GM23338 (cell line): ENCODE results near the gene NCOA4. TPM values are rescaled to one million over a fixed set of nuclear protein-coding genes. Genes with fewer than 3 reads are reported as not detected.

Experiments used
- ATAC-seq: fragments of 200-7000 bp; cut with Tn5 transposase; 3 replicates; pipeline ENCODE4 v1.9.1; 2020
- DNase-seq: peaks from one replicate; pipeline ENCODE4 v3.0.0-alpha.2; 2015; ENCODE audit warnings: low spot score
- H2AFZ ChIP-seq: fragments of 200-600 bp; sonication (generic); 2 replicates; pipeline ENCODE4 v1.8.0; 2016; ENCODE audit warnings: antibody characterized with exemption, mild to moderate bottlenecking, moderate library complexity
- H3F3A ChIP-seq: fragments of 200-600 bp; sonication (generic); replicated peaks from 2 replicates; pipeline ENCODE4 v1.8.0; 2017; ENCODE audit warnings: antibody characterized with exemption, mixed run types, low read depth
- H3K27ac ChIP-seq: fragments of 200-600 bp; sonication (generic); 2 replicates; pipeline ENCODE4 v1.6.1; 2016; ENCODE audit warnings: low read depth
- H3K27me3 ChIP-seq: fragments of 200-600 bp; sonication (generic); 2 replicates; pipeline ENCODE4 v1.8.0; 2016; ENCODE audit warnings: mild to moderate bottlenecking, mixed run types, moderate library complexity; ENCODE audit not compliant: insufficient read depth
- H3K36me3 ChIP-seq: fragments of 200-600 bp; sonication (generic); 2 replicates; pipeline ENCODE4 v1.8.0; 2016; ENCODE audit warnings: mild to moderate bottlenecking; ENCODE audit not compliant: insufficient read depth
- H3K4me1 ChIP-seq: fragments of 200-600 bp; sonication (generic); 2 replicates; pipeline ENCODE4 v1.8.0; 2016; ENCODE audit warnings: mild to moderate bottlenecking, moderate library complexity; ENCODE audit not compliant: insufficient read depth
- H3K4me2 ChIP-seq: fragments of 200-600 bp; sonication (generic); 2 replicates; pipeline ENCODE4 v1.7.1; 2017; ENCODE audit warnings: mixed run types
- H3K4me3 ChIP-seq: fragments of 200-600 bp; sonication (generic); 2 replicates; pipeline ENCODE4 v1.6.1; 2016; ENCODE audit warnings: mixed run types
- H3K79me2 ChIP-seq: fragments of 200-600 bp; sonication (generic); replicated peaks from 2 replicates; pipeline ENCODE4 v1.8.0; 2017; ENCODE audit warnings: mild to moderate bottlenecking; ENCODE audit not compliant: insufficient read depth
- H3K9me2 ChIP-seq: fragments of 200-600 bp; sonication (generic); 2 replicates; pipeline ENCODE4 v1.8.0; 2017; ENCODE audit not compliant: insufficient read depth
- H4K20me1 ChIP-seq: fragments of 200-600 bp; sonication (generic); replicated peaks from 2 replicates; pipeline ENCODE4 v1.8.0; 2017; ENCODE audit warnings: mild to moderate bottlenecking; ENCODE audit not compliant: insufficient read depth
- H3K27ac Mint-ChIP-seq: 2 replicates; pipeline ENCODE4 v1.8.0; 2020; ENCODE audit warnings: inconsistent platforms, mild to moderate bottlenecking, moderate library complexity, mixed read lengths
- H3K27me3 Mint-ChIP-seq: 3 replicates; pipeline ENCODE4 v1.8.0; 2022; ENCODE audit warnings: low read depth, mild to moderate bottlenecking, moderate library complexity, mixed read lengths, inconsistent platforms; ENCODE audit not compliant: insufficient read depth, poor library complexity
- H3K36me3 Mint-ChIP-seq: 3 replicates; pipeline ENCODE4 v1.8.0; 2021; ENCODE audit warnings: low read depth, mild to moderate bottlenecking, inconsistent platforms, moderate library complexity, mixed read lengths
- H3K4me1 Mint-ChIP-seq: 3 replicates; pipeline ENCODE4 v1.8.0; 2020; ENCODE audit warnings: mild to moderate bottlenecking, inconsistent platforms, mixed read lengths
- H3K4me3 Mint-ChIP-seq: 3 replicates; pipeline ENCODE4 v1.8.0; 2021; ENCODE audit warnings: moderate library complexity, mild to moderate bottlenecking, inconsistent platforms, mixed read lengths
- H3K9me3 Mint-ChIP-seq: 3 replicates; pipeline ENCODE4 v1.8.0; 2020; ENCODE audit warnings: moderate library complexity, mild to moderate bottlenecking, inconsistent platforms, mixed read lengths
- CREB1 ChIP-seq: fragments of 250-450 bp; sonication (Bioruptor Pico); IDR thresholded peaks from 2 replicates; pipeline ENCODE4 v1.5.0; 2020; ENCODE audit warnings: low read depth, mild to moderate bottlenecking, moderate library complexity
- ETS1 ChIP-seq: IDR thresholded peaks from 2 replicates; pipeline ENCODE4 v1.6.1; 2016; ENCODE audit warnings: antibody characterized with exemption
- EZH2 ChIP-seq: fragments of 200-600 bp; sonication (generic); IDR thresholded peaks from one replicate; pipeline ENCODE4 v1.8.0; 2017; ENCODE audit warnings: antibody characterized with exemption, mild to moderate bottlenecking, low read depth; ENCODE audit not compliant: unreplicated experiment
- EZH2phosphoT487 ChIP-seq: fragments of 200-600 bp; sonication (generic); IDR thresholded peaks from one replicate; pipeline ENCODE4 v1.8.1; 2018; ENCODE audit warnings: antibody characterized with exemption; ENCODE audit not compliant: unreplicated experiment
- JUNB ChIP-seq: IDR thresholded peaks from one replicate; pipeline ENCODE4 v1.6.1; 2016; ENCODE audit warnings: antibody characterized with exemption; ENCODE audit not compliant: unreplicated experiment
- NANOG ChIP-seq: IDR thresholded peaks from 2 replicates; pipeline ENCODE4 v1.6.1; 2016; ENCODE audit warnings: antibody characterized with exemption, borderline replicate concordance
- POLR2AphosphoS5 ChIP-seq: IDR thresholded peaks from 2 replicates; pipeline ENCODE4 v1.6.1; 2016; ENCODE audit warnings: antibody characterized with exemption, low read depth
- STAT1 ChIP-seq: IDR thresholded peaks from one replicate; pipeline ENCODE4 v1.6.1; 2016; ENCODE audit warnings: antibody characterized with exemption; ENCODE audit not compliant: unreplicated experiment
- ZNF114 ChIP-seq: fragments of 250-450 bp; sonication (Bioruptor Pico); IDR thresholded peaks from 2 replicates; pipeline ENCODE4 v1.5.0; 2020; ENCODE audit warnings: mild to moderate bottlenecking, moderate library complexity
- ZNF331 ChIP-seq: fragments of 250-450 bp; sonication (Bioruptor Pico); IDR thresholded peaks from 2 replicates; pipeline ENCODE4 v1.5.0; 2020; ENCODE audit warnings: low read depth, mild to moderate bottlenecking, moderate library complexity
- polyA plus RNA-seq: library from polyadenylated mRNA; unstranded; fragments of >200 nt; fragmentation: Nextera tagmentation; extraction: Ambion mirVana; gene quantifications from 2 replicates; pipeline ENCODE4 v1.2.1, GENCODE V29; 2016
- total RNA-seq: library from RNA; depleted of rRNA; stranded (reverse); fragments of >200 nt; shearing (Covaris generic); gene quantifications from 2 replicates; pipeline ENCODE4 v1.2.3, GENCODE V29; 2014
- TF ChIP-seq, protein P1 (sequence below), 2 experiments: fragments of 200-600 bp in 1 of 2; sonication (generic) in 1 of 2; conservative IDR thresholded peaks; 2 replicates each; pipeline versions ENCODE4 v1.5.1 to v1.6.1; 2016 to 2017; ENCODE audit warnings: antibody characterized with exemption in 2 of 2, low read depth in 2 of 2, mild to moderate bottlenecking in 2 of 2, moderate library complexity in 1 of 2
- TF ChIP-seq, protein P2 (sequence below): IDR thresholded peaks from one replicate; pipeline ENCODE4 v1.6.1; 2018; ENCODE audit warnings: antibody characterized with exemption; ENCODE audit not compliant: unreplicated experiment
- TF ChIP-seq, protein P3 (sequence below): fragments of 250-450 bp; sonication (Bioruptor Pico); IDR thresholded peaks from 2 replicates; pipeline ENCODE4 v1.5.0; 2020; ENCODE audit warnings: mild to moderate bottlenecking, moderate library complexity

The NCOA4 gene
- total and polyA plus RNA-seq, 2 experiments from 2014 or later, result 24.9 to 76.9 TPM

DNA sequence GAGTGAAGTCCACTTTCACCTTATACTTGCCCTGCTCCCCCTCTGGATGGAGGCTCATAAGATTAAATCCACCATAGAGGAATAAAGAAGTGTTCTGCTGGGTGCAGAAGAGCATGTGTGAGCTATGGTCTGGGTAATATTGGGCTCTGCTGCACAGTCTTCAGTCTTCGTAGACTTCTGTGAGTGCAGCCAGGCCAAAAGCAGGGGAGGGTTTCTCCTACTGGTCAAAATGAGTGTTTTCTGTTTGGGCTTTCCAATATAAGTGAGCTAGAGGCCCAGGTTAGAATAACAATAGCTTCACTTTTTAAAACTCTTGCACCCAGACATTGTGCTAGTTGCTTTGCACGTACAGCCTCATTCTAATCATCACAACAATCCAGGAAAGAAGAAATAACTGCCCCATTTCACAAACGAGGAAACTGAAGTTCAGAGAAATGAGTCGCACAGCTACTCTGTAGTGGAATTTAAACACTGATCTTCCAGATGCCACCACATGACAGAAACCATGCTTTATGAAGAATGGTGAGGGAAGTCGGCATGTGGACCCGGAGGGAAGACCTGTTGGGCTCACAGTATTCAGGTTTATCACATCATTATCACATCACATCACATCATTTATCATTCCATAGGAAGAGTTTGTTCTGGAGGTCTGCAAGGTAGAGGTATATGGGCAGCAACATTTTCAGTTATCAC, 39.5 kb upstream of the NCOA4 start:
- Histone ChIP-seq H3K36me3 (no peaks in the 10 kb centered on the region), H3K9me2 (0 out of 2 replicates have a peak, but pooled peaks cover 3% of the 10 kb centered on the region), H2AFZ (peak overlapping the region; percentile 56; the same call in 1 of the 2 replicates), H3K4me3 (no peak overlapping the region), H4K20me1 (no peaks in the 10 kb centered on the region), H3F3A (no peaks in the 10 kb centered on the region), H3K4me2 (no peak overlapping the region), H3K4me1 (no peaks in the 10 kb centered on the region), H3K27ac (no peak overlapping the region), H3K27me3 (no peaks in the 10 kb centered on the region), H3K79me2 (no peaks in the 10 kb centered on the region)
- Mint-ChIP-seq H3K27me3 (peaks cover 4% of the 10 kb centered on the region), H3K9me3 (no peaks in the 10 kb centered on the region), H3K27ac (no peak overlapping the region), H3K4me3 (no peak overlapping the region), H3K4me1 (no peaks in the 10 kb centered on the region), H3K36me3 (no peaks in the 10 kb centered on the region)
- DNase-seq, result no peak
- TF ChIP-seq EZH2phosphoT487 (no peak), NANOG (no peak), JUNB (no peak), POLR2AphosphoS5 (no peak), EZH2 (no peak), CREB1 (CRISPR knock-in tag) (no peak), ZNF114 (no peak), ZNF331 (CRISPR knock-in tag) (no peak), STAT1 (no peak), ETS1 (no peak)
- TF ChIP-seq, protein P1, sequence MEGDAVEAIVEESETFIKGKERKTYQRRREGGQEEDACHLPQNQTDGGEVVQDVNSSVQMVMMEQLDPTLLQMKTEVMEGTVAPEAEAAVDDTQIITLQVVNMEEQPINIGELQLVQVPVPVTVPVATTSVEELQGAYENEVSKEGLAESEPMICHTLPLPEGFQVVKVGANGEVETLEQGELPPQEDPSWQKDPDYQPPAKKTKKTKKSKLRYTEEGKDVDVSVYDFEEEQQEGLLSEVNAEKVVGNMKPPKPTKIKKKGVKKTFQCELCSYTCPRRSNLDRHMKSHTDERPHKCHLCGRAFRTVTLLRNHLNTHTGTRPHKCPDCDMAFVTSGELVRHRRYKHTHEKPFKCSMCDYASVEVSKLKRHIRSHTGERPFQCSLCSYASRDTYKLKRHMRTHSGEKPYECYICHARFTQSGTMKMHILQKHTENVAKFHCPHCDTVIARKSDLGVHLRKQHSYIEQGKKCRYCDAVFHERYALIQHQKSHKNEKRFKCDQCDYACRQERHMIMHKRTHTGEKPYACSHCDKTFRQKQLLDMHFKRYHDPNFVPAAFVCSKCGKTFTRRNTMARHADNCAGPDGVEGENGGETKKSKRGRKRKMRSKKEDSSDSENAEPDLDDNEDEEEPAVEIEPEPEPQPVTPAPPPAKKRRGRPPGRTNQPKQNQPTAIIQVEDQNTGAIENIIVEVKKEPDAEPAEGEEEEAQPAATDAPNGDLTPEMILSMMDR (conservative IDR thresholded peaks at IDR 0.05; ENCODE audit: low read depth in 2 of 2), result no peak
- TF ChIP-seq, protein P2, sequence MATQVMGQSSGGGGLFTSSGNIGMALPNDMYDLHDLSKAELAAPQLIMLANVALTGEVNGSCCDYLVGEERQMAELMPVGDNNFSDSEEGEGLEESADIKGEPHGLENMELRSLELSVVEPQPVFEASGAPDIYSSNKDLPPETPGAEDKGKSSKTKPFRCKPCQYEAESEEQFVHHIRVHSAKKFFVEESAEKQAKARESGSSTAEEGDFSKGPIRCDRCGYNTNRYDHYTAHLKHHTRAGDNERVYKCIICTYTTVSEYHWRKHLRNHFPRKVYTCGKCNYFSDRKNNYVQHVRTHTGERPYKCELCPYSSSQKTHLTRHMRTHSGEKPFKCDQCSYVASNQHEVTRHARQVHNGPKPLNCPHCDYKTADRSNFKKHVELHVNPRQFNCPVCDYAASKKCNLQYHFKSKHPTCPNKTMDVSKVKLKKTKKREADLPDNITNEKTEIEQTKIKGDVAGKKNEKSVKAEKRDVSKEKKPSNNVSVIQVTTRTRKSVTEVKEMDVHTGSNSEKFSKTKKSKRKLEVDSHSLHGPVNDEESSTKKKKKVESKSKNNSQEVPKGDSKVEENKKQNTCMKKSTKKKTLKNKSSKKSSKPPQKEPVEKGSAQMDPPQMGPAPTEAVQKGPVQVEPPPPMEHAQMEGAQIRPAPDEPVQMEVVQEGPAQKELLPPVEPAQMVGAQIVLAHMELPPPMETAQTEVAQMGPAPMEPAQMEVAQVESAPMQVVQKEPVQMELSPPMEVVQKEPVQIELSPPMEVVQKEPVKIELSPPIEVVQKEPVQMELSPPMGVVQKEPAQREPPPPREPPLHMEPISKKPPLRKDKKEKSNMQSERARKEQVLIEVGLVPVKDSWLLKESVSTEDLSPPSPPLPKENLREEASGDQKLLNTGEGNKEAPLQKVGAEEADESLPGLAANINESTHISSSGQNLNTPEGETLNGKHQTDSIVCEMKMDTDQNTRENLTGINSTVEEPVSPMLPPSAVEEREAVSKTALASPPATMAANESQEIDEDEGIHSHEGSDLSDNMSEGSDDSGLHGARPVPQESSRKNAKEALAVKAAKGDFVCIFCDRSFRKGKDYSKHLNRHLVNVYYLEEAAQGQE, result no peak
- TF ChIP-seq, protein P3, sequence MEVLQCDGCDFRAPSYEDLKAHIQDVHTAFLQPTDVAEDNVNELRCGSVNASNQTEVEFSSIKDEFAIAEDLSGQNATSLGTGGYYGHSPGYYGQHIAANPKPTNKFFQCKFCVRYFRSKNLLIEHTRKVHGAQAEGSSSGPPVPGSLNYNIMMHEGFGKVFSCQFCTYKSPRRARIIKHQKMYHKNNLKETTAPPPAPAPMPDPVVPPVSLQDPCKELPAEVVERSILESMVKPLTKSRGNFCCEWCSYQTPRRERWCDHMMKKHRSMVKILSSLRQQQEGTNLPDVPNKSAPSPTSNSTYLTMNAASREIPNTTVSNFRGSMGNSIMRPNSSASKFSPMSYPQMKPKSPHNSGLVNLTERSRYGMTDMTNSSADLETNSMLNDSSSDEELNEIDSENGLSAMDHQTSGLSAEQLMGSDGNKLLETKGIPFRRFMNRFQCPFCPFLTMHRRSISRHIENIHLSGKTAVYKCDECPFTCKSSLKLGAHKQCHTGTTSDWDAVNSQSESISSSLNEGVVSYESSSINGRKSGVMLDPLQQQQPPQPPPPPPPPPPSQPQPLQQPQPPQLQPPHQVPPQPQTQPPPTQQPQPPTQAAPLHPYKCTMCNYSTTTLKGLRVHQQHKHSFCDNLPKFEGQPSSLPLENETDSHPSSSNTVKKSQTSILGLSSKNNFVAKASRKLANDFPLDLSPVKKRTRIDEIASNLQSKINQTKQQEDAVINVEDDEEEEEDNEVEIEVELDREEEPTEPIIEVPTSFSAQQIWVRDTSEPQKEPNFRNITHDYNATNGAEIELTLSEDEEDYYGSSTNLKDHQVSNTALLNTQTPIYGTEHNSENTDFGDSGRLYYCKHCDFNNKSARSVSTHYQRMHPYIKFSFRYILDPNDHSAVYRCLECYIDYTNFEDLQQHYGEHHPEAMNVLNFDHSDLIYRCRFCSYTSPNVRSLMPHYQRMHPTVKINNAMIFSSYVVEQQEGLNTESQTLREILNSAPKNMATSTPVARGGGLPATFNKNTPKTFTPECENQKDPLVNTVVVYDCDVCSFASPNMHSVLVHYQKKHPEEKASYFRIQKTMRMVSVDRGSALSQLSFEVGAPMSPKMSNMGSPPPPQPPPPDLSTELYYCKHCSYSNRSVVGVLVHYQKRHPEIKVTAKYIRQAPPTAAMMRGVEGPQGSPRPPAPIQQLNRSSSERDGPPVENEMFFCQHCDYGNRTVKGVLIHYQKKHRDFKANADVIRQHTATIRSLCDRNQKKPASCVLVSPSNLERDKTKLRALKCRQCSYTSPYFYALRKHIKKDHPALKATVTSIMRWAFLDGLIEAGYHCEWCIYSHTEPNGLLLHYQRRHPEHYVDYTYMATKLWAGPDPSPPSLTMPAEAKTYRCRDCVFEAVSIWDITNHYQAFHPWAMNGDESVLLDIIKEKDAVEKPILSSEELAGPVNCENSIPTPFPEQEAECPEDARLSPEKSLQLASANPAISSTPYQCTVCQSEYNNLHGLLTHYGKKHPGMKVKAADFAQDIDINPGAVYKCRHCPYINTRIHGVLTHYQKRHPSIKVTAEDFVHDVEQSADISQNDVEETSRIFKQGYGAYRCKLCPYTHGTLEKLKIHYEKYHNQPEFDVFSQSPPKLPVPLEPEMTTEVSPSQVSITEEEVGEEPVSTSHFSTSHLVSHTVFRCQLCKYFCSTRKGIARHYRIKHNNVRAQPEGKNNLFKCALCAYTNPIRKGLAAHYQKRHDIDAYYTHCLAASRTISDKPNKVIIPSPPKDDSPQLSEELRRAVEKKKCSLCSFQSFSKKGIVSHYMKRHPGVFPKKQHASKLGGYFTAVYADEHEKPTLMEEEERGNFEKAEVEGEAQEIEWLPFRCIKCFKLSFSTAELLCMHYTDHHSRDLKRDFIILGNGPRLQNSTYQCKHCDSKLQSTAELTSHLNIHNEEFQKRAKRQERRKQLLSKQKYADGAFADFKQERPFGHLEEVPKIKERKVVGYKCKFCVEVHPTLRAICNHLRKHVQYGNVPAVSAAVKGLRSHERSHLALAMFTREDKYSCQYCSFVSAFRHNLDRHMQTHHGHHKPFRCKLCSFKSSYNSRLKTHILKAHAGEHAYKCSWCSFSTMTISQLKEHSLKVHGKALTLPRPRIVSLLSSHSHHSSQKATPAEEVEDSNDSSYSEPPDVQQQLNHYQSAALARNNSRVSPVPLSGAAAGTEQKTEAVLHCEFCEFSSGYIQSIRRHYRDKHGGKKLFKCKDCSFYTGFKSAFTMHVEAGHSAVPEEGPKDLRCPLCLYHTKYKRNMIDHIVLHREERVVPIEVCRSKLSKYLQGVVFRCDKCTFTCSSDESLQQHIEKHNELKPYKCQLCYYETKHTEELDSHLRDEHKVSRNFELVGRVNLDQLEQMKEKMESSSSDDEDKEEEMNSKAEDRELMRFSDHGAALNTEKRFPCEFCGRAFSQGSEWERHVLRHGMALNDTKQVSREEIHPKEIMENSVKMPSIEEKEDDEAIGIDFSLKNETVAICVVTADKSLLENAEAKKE (CRISPR knock-in tag), result no peak
- no peak for ATAC-seq
